IMR-90 (cell line): ENCODE data around the gene ARF6. TPM values are rescaled to one million over a fixed set of nuclear protein-coding genes. Genes with fewer than 3 reads are reported as not detected.

Experiments
- ATAC-seq: fragments of 200-7000 bp; cut with Tn5 transposase; 2 replicates; pipeline ENCODE4 v1.9.1; 2020; ENCODE audit warnings: low read depth, mild to moderate bottlenecking, moderate library complexity
- BruUV-seq: library from RNA; stranded (reverse); fragments of 400-500 nt; replicated peaks from 2 replicates; lab custom pipeline; 2021; lab: Mats Ljungman, UMichigan
- CTCF ChIA-PET: fragments of 300-600 bp; formaldehyde crosslinking; extraction: SDS; loops from one replicate; lab custom pipeline; 2021; ENCODE audit warnings: antibody characterized with exemption; lab: Yijun Ruan, JAX
- POLR2A ChIA-PET: fragments of 300-600 bp; sonication (Branson Sonifier 250); formaldehyde crosslinking; loops from one replicate; lab custom pipeline; 2022; ENCODE audit warnings: antibody characterized with exemption; ENCODE audit not compliant: unreplicated experiment; lab: Charles Lee
- DNase-seq: peaks from one replicate; pipeline ENCODE4 v3.0.0; 2013
- H2AFZ ChIP-seq: replicated peaks from 2 replicates; pipeline ENCODE3; 2013; ENCODE audit warnings: low read length, mild to moderate bottlenecking; ENCODE audit not compliant: poor library complexity
- H2AK5ac ChIP-seq: 2 replicates; pipeline ENCODE4 v1.6.1; 2013; ENCODE audit warnings: low read depth, low read length, inconsistent platforms
- H2AK9ac ChIP-seq: replicated peaks from 2 replicates; pipeline ENCODE3; 2013; ENCODE audit warnings: mild to moderate bottlenecking, low read depth, low read length, moderate library complexity; ENCODE audit not compliant: poor library complexity
- H2BK120ac ChIP-seq: 2 replicates; pipeline ENCODE4 v1.6.1; 2013; ENCODE audit warnings: low read depth, low read length, inconsistent platforms
- H2BK15ac ChIP-seq: 3 replicates; pipeline ENCODE4 v1.6.1; 2013; ENCODE audit warnings: low read depth, low read length, inconsistent platforms
- H2BK20ac ChIP-seq: 2 replicates; pipeline ENCODE4 v1.6.1; 2013; ENCODE audit warnings: low read depth, mild to moderate bottlenecking, inconsistent platforms, low read length, moderate library complexity
- H2BK5ac ChIP-seq: 2 replicates; pipeline ENCODE4 v1.6.1; 2013; ENCODE audit warnings: mild to moderate bottlenecking, low read depth, low read length, inconsistent platforms; ENCODE audit not compliant: poor library complexity, severe bottlenecking
- H3K14ac ChIP-seq: replicated peaks from 2 replicates; pipeline ENCODE4 v1.6.1; 2013; ENCODE audit warnings: low read depth, low read length, inconsistent platforms
- H3K18ac ChIP-seq: 2 replicates; pipeline ENCODE4 v1.6.1; 2013; ENCODE audit warnings: low read depth, low read length, control low read depth
- H3K23ac ChIP-seq: 2 replicates; pipeline ENCODE4 v1.6.1; 2013; ENCODE audit warnings: low read depth, low read length, inconsistent platforms
- H3K27ac ChIP-seq: 2 replicates; pipeline ENCODE4 v1.5.1; 2013; ENCODE audit warnings: mild to moderate bottlenecking, control low read depth, low read length; ENCODE audit not compliant: insufficient read depth
- H3K27me3 ChIP-seq: 2 replicates; pipeline ENCODE4 v1.6.1; 2013; ENCODE audit warnings: low read length; ENCODE audit not compliant: control insufficient read depth, insufficient read depth
- H3K36me3 ChIP-seq: 2 replicates; pipeline ENCODE4 v1.6.1; 2013; ENCODE audit warnings: low read length, mixed read lengths; ENCODE audit not compliant: control insufficient read depth, insufficient read depth
- H3K4ac ChIP-seq: 2 replicates; pipeline ENCODE4 v1.6.1; 2013; ENCODE audit warnings: low read depth, low read length, inconsistent platforms
- H3K4me1 ChIP-seq: 2 replicates; pipeline ENCODE4 v1.6.1; 2013; ENCODE audit warnings: low read length, mixed read lengths; ENCODE audit not compliant: control insufficient read depth, insufficient read depth
- H3K4me2 ChIP-seq: 2 replicates; pipeline ENCODE4 v1.6.1; 2013; ENCODE audit warnings: low read depth, mild to moderate bottlenecking, control low read depth, low read length, moderate library complexity
- H3K4me3 ChIP-seq: 2 replicates; pipeline ENCODE4 v1.5.1; 2013; ENCODE audit warnings: low read depth, mild to moderate bottlenecking, control low read depth, low read length, moderate library complexity; ENCODE audit not compliant: insufficient read depth
- H3K56ac ChIP-seq: 2 replicates; pipeline ENCODE4 v1.6.1; 2013; ENCODE audit warnings: low read length, inconsistent platforms; ENCODE audit not compliant: insufficient read depth; ENCODE audit errors: extremely low read depth
- H3K79me1 ChIP-seq, 2 experiments: 2 replicates each; pipeline ENCODE4 v1.6.1; 2013; ENCODE audit warnings: low read length in 2 of 2, inconsistent platforms in 1 of 2, low read depth in 1 of 2
- H3K9ac ChIP-seq: 2 replicates; pipeline ENCODE4 v1.6.1; 2013; ENCODE audit warnings: low read depth, low read length, control low read depth
- H3K9me1 ChIP-seq: 2 replicates; pipeline ENCODE4 v1.6.1; 2013; ENCODE audit warnings: low read length, inconsistent platforms; ENCODE audit not compliant: insufficient read depth
- H3K9me3 ChIP-seq: 2 replicates; pipeline ENCODE4 v1.6.1; 2013; ENCODE audit warnings: low read length; ENCODE audit not compliant: control insufficient read depth, insufficient read depth
- H4K20me1 ChIP-seq: 2 replicates; pipeline ENCODE4 v1.6.1; 2013; ENCODE audit warnings: low read length, inconsistent platforms; ENCODE audit not compliant: insufficient read depth
- H4K5ac ChIP-seq: 2 replicates; pipeline ENCODE4 v1.6.1; 2013; ENCODE audit warnings: mild to moderate bottlenecking, low read depth, low read length, control low read depth
- H4K8ac ChIP-seq, 2 experiments: 2 replicates each; pipeline ENCODE4 v1.6.1; 2013; ENCODE audit warnings: low read depth in 2 of 2, low read length in 2 of 2, control low read depth in 1 of 2, inconsistent platforms in 1 of 2
- H4K91ac ChIP-seq: 2 replicates; pipeline ENCODE4 v1.6.1; 2013; ENCODE audit warnings: low read depth, low read length, inconsistent platforms; ENCODE audit not compliant: insufficient read depth
- MAFK ChIP-seq: IDR thresholded peaks from 2 replicates; pipeline ENCODE4 v1.6.1; 2012; ENCODE audit warnings: low read depth, low read length, improper control_type of control experiment
- SMC3 ChIP-seq: fragments of 150-350 bp; IDR thresholded peaks from 2 replicates; pipeline ENCODE4 v1.6.1; 2016; ENCODE audit warnings: low read depth, mild to moderate bottlenecking, antibody characterized with exemption, low read length, moderate library complexity
- WGBS, 2 experiments: methylation state at CpG; one replicate each; pipeline versions ENCODE4 v1.1.5 to v1.1.7; 2013; ENCODE audit warnings: missing lambda C conversion rate in 2 of 2; ENCODE audit not compliant: insufficient read length in 1 of 2; ENCODE audit errors: extremely low coverage in 2 of 2; 5-methylcytosine and 5-hydroxymethylcytosine counted together
- dilution Hi-C: fragments of 300-500 bp; cut with HindIII; formaldehyde crosslinking; loops from one replicate; pipeline ENCODE4 v1.14.3; 2018; ENCODE audit warnings: low sequenced_read_pairs; ENCODE audit not compliant: unreplicated experiment
- in situ Hi-C: fragments of 300-500 bp; cut with MboI; formaldehyde crosslinking; loops from 3 replicates; pipeline ENCODE4 v1.14.3; 2019; ENCODE audit warnings: low sequenced_read_pairs, inconsistent platforms, mixed read lengths
- intact Hi-C: fragments of 100-400 bp; cut with micrococcal nuclease; formaldehyde crosslinking; loops from 2 replicates; pipeline ENCODE4 v1.10.0; 2022
- polyA plus RNA-seq, 3 experiments: library from polyadenylated mRNA; depleted of rRNA; stranded (reverse); fragments of >200 nt; gene quantifications; 2 replicates each; pipeline ENCODE4 v1.2.3, GENCODE V29; 2012; ENCODE audit warnings: low replicate concordance in 1 of 3
- total RNA-seq: library from RNA; depleted of rRNA; stranded (reverse); fragments of >200 nt; gene quantifications from 2 replicates; pipeline ENCODE4 v1.2.3, GENCODE V29; 2012

The ARF6 gene
- total and polyA plus RNA-seq, 2 of the 4 experiments (the other 2 are of a cell fraction): 32.1 to 40.1 TPM

DNA sequence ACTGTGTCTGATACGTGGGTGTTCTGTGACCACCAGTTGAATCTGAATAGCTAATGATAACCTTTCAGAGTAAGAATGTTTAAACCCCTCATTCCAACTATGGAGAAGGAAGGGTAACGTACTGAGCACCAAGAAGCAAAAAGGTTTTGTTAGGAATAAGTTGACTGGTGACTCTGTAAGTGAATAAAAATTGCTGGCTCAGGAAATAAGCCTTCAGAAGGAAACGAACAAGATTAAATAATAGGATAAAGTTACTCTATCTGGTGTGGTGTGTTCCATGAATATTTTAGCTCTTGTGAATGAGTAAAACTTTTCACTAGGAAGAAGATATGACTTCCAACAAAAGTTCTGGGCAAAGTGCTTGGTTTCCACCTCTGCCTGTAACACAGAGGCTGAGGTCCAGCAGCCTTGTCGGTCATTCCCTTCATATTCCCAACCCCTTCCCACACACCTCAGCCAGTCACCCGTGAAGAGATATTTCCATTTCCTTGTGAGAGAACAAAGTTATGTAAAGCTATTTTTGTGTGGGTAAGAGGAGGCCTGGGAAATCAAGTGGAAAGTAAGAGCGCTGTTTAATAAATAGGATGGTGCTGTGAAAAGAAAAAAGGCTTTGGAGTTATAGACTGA, 47.1 kb downstream of the ARF6 start:
- no peak overlapping the region for H3K27ac ChIP-seq

More for the DNA sequence above, 47.1 kb downstream of the ARF6 start:
- no CpG with 5 or more reads among the region's 6 CpGs for WGBS, 2 experiments
- dilution Hi-C loops (no loop called here), intact Hi-C loops (no loop called here), in situ Hi-C loops (no loop called here)
- CTCF ChIA-PET: interaction anchor here (1.0 to 1.6 kb wide), 2 partner anchors 14 to 42 kb away, joined by 3 to 5 read pairs; no protein-coding TSS in a partner anchor
- BruUV-seq: no TSS peak
- no peaks in the 10 kb centered on the region for H4K20me1 ChIP-seq
- H2AFZ ChIP-seq: no peak overlapping the region
- H4K8ac ChIP-seq: peak overlapping the region; percentile 30 to 31; a peak in 1 of 4 replicates
- no peak overlapping the region for H3K56ac ChIP-seq
- H4K91ac ChIP-seq: no peak overlapping the region
- H3K14ac ChIP-seq: no peak overlapping the region; the same call in 1 of the 2 replicates
- peaks cover 4% of the 10 kb centered on the region for H3K4me1 ChIP-seq
- peak; percentile 23; the same call in 1 of the 2 replicates for TF ChIP-seq MAFK
- TF ChIP-seq SMC3: no peak
- no peak overlapping the region for H3K23ac ChIP-seq
- DNase-seq (no peak), ATAC-seq (no peak)
- H2AK9ac ChIP-seq: no peak overlapping the region
- no peak overlapping the region for H3K4me3 ChIP-seq
- H2BK20ac ChIP-seq: peak overlapping the region; percentile 5; the same call in 1 of the 2 replicates
- no peak overlapping the region for H3K4ac ChIP-seq
- H2BK15ac ChIP-seq: no peak overlapping the region; the same call in 2 of the 3 replicates
- no peak overlapping the region for H3K4me2 ChIP-seq
- H3K9ac ChIP-seq: no peak overlapping the region
- peak overlapping the region; percentile 12; the same call in 1 of the 2 replicates for H4K5ac ChIP-seq
- H2BK5ac ChIP-seq: no peak overlapping the region
- H3K9me1 ChIP-seq: no peaks in the 10 kb centered on the region; the same call in 1 of the 2 replicates
- POLR2A ChIA-PET: no interaction called here
- no peaks in the 10 kb centered on the region for H3K27me3 ChIP-seq
- peak overlapping the region; percentile 54; the same call in 1 of the 2 replicates for H3K18ac ChIP-seq
- H3K9me3 ChIP-seq: no peaks in the 10 kb centered on the region
- no peaks in the 10 kb centered on the region for H3K79me1 ChIP-seq
- no peak overlapping the region; the same call in 1 of the 2 replicates for H2AK5ac ChIP-seq
- H3K36me3 ChIP-seq: no peaks in the 10 kb centered on the region
- no peak overlapping the region for H2BK120ac ChIP-seq
